ENCODE measurements around the gene NHS.

DNA sequence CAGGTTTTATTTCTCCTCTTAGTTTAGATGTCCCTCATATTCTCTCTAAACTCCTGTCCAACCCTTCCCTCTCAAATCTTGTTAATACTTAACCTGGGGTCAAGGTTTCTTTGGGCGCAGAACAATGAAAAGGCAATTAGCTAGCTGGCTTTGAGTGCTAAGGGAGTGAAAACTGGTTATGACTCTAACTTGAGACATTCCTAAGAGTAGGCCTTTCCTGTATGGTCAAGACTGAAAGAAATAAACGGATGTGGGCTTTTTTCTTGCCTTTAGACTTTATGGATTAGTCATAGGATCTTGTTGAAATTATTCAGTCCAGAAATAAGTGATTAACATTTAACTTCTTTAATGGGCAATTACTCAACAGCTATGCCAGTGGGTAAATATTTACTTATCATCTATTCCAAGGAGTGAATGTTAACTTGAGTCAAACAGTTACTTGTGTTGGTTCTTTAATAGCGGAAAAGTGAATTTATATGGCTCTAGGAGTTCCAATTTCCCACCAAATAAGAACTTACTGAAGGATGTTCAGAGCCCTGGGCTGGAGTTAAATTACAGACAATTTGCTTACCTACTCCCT lies 220.5 kb downstream of the NHS start:
- no peak for TF ChIP-seq POLR2AphosphoS5 (IDR thresholded peaks at IDR 0.05; ENCODE audit: low read depth)
- TF ChIP-seq, protein P1, sequence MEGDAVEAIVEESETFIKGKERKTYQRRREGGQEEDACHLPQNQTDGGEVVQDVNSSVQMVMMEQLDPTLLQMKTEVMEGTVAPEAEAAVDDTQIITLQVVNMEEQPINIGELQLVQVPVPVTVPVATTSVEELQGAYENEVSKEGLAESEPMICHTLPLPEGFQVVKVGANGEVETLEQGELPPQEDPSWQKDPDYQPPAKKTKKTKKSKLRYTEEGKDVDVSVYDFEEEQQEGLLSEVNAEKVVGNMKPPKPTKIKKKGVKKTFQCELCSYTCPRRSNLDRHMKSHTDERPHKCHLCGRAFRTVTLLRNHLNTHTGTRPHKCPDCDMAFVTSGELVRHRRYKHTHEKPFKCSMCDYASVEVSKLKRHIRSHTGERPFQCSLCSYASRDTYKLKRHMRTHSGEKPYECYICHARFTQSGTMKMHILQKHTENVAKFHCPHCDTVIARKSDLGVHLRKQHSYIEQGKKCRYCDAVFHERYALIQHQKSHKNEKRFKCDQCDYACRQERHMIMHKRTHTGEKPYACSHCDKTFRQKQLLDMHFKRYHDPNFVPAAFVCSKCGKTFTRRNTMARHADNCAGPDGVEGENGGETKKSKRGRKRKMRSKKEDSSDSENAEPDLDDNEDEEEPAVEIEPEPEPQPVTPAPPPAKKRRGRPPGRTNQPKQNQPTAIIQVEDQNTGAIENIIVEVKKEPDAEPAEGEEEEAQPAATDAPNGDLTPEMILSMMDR (IDR thresholded peaks at IDR 0.05; ENCODE audit: insufficient read depth, low read length): no peak
- TF ChIP-seq, protein P2, sequence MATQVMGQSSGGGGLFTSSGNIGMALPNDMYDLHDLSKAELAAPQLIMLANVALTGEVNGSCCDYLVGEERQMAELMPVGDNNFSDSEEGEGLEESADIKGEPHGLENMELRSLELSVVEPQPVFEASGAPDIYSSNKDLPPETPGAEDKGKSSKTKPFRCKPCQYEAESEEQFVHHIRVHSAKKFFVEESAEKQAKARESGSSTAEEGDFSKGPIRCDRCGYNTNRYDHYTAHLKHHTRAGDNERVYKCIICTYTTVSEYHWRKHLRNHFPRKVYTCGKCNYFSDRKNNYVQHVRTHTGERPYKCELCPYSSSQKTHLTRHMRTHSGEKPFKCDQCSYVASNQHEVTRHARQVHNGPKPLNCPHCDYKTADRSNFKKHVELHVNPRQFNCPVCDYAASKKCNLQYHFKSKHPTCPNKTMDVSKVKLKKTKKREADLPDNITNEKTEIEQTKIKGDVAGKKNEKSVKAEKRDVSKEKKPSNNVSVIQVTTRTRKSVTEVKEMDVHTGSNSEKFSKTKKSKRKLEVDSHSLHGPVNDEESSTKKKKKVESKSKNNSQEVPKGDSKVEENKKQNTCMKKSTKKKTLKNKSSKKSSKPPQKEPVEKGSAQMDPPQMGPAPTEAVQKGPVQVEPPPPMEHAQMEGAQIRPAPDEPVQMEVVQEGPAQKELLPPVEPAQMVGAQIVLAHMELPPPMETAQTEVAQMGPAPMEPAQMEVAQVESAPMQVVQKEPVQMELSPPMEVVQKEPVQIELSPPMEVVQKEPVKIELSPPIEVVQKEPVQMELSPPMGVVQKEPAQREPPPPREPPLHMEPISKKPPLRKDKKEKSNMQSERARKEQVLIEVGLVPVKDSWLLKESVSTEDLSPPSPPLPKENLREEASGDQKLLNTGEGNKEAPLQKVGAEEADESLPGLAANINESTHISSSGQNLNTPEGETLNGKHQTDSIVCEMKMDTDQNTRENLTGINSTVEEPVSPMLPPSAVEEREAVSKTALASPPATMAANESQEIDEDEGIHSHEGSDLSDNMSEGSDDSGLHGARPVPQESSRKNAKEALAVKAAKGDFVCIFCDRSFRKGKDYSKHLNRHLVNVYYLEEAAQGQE (IDR thresholded peaks at IDR 0.05; ENCODE audit: insufficient replicate concordance, low read depth): no peak
